GM19395 (cell line): ENCODE measurements around the gene GCH1.

Source experiments
- ATAC-seq: cut with Tn5 transposase; IDR thresholded peaks from one replicate; pipeline ENCODE4 v1.9.1; 2021; ENCODE audit warnings: mild to moderate bottlenecking, moderate library complexity; ENCODE audit not compliant: unreplicated experiment

Gene GCH1

DNA sequence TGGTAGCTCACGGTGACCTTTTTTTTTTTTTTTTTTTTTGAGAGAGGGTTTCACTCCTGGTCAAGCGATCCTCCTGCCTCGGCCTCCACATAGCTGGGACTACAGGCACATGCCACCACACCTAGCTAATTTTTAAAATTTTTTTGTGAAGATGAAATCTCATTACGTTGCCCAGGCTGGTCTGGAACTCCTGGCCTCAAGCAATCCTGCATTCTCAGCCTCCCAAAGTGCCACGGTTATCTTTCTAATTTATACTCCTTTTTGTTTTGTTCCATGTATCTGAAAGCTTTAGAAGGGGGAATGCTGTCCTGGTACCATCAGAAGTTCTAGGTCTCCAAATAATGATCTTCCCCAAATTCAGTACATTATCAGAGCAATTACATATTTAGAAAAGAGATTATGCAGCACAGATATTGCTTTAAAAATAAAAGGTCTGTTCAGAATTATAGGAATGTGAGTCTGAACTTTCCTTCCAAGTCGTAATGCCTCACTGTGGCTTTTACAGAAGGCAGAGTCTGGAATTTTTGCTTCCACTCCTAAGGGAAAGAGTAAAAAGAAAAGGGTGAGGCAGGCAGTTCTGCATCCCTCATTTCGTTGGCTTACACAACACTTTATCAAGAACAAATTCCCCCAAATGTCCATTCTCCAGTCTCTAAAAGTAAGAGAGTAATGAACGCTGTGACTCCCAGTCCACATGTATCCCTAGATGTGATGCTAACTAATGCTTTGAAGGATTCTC is 73.0 kb downstream of the GCH1 start:
- no peak for ATAC-seq

DNA sequence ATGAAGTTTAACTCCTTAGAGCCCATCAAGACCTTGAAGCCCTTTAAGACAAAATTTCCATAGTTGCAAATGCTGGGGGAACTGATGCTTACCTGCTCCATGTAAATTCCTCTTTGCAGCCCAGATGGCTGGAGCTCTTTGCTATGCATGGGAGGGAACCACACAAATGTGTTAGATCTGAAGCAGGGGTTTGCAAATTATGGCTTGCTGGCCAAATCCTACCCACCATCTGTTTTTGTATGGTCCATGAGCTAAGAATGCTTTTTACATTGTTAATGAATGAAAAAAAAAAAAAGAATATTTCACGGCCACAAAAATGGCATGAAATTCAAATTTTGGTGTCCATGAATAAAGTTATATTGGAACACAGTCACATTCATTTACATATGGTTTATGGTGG is 74.6 kb downstream of the GCH1 start:
- ATAC-seq = no peak

DNA sequence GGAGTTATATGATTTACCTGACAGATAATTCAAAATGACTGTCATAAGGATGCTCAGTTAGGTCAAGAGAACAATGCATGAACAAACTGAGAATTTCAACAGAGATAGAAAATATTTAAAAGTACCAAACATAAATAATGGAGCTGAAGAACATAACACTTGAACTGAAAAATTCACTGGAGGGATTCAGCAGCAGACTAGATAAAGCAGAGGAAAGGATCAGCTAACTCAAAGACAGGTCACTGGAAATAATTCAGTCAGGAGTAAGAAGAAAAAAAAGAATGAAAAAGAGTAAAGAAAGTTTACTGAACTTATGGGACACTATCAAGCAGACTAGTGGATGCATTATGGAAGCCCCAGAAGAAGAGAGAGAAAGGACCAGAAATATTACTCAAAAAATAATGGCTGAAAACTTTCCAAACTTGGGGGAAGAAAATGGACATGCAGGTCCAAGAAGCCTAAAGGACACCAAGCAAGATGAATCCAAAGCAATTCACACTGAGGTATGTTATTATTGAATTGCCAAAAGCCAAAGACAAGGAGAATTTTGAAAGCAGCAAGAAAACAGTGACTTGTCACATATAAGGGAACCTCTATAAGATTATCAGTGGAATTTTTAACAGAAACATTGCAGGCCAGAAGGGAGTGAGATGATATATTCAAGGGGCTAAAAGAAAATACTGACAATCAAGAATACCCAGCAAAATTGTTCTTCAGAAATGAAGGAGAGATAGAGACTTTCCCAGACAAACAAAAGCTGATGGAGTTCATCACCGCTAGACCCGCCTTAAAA is 78.7 kb downstream of the GCH1 start:
- ATAC-seq = no peak

DNA sequence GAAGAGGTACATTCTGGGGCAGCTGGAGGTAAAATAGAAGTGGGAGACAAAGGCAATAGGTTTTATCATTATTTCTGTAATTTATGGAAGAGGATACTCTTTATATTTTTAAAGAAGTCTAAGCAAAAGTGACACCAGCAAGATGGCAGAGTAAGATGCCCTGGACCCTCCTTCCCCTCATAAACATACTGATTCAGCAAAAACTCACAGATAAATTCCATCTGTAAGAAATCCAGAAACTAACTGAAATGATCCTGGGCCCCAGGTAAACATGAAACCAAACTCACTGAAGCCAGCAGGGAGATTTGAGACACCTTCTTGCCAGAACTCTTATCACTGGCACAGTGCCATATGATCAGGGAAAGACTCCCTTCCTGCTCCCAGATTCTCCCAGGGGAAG is 79.9 kb downstream of the GCH1 start:
- ATAC-seq = no peak

DNA sequence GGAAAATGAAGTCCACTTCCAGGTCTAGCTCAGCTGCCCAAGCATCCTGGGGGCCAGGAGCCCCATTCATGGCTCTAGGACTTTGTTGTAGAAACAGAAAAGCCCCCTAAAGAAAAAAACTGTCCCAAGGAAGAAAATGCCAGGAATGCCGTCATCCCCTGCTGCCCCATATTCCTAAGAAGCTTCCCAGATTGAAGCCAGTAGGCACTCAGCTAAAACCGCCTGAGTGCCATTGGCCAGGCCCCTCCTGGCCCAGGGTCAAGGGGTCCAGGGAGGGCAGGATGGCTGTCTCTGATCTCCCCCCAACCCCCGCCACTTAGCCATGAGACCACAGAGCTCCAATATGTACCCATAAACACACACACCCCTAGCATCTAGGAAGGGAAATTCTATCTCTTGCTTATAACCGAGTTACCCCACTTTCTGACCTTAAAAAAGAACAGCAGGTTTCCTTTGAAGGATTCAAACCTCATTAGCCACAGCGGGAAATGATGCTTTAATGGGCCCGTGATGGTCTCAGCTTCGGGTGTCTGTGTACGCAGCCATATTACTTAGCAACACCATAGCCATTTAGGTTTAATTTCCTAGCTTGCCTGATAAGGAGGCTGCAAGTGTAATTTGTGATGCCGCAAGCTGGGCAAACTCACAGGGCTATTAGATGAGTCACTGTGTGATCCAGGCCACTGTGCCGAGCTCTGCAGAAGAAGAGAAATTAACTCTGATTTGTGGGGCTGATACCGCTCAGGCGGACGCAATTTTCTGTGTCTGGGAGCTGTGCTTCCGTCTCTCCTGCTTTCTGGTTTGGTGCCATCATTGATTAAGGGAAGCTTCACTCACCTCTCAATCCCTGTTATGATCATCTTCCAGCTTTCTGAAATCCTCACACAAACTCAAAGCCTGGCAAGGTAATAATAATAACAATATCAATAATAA is 84.2 kb downstream of the GCH1 start:
- ATAC-seq = no peak

DNA sequence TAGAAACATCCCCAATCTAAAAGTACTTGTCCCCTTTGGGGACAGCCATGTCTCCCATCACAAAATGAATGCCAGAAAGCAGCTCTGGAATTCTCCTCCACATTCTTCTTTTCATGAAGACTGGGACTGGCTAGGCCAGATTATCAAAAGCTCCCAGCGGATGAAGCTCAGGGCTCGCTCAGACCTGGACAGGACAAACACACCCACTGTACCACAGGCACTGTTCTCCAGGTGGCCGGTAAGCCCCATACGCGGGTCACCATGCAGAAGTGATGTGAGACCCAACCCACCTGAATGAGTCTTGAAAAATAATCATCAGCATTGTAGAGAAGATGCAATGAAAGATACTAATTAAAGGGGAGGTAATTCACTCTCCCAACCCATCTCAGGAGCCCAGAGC is 85.1 kb downstream of the GCH1 start:
- no peak for ATAC-seq

DNA sequence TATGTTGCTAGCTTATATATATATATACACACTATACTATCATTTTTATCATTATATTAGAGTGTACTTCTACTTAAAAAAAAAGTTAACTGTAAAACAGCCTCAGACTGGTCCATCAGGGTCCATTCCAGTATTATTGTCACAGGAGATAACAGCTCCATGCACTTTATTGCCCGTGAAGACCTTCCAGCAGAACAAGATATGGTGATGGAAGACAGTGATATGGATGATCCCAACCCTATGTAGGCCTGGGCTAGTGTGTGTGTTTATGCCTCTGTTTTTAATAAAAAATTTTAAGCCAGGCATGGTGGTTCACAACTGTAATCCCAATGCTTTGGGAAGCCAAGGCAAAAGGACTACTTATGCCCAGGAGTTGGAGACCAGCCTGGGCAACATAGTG is 86.2 kb downstream of the GCH1 start:
- no peak for ATAC-seq

DNA sequence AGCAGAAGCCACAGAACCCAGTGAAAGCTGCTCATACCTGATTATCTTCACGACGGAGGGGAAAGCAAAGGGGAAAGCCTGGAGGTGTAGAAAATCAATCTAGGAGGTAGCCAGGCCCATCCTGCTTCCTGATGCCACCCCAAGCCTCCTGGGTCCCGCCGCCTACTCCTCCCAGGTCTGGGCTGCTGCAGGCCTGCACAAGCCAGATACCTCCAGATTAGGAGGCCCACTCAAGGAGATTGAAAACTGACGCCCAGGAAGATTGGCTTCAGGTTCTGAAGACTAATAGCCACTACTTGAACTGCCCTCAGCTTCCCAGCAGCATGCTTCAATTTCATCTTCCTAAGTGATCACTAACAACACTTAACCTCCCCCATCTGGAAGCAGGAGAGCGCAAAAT is 87.1 kb downstream of the GCH1 start:
- no peak for ATAC-seq

DNA sequence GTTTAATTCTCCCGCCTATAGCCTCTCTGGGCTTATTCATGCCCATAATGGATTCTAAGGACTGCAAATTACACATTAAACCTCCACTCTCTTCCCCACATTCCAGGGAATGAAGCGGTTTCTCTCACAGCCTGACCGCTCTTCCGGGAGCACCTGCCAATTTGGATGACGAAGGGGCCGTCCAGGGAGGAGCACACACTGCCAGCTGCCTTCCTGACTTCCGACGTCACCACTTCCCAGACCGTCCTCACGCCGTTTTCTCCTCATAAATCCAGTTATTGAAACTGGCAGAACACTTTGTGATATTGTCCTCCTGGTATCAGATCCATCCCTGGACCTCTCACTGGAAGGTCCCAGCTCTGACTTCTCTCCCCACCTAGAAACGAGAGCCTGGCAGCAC is 87.6 kb downstream of the GCH1 start:
- ATAC-seq = no peak

DNA sequence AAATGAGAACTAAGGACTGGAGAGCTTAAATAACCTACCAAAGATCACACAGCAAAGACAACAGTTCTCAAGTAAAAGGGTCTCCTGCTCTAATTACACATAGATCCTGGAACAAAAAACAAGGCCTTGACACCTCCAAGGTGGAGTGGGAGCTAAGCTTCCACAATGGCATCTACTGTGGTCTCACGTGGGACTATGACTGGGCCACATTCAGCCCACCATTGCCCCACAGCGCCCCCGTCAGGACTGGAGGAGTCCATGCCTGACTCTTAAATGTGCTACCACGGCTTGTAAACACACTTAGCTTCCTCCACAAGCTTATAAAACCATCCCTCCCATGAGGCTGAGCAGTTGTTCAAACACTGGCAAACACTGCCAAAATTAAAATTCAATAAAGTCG is 88.5 kb downstream of the GCH1 start:
- ATAC-seq = no peak

DNA sequence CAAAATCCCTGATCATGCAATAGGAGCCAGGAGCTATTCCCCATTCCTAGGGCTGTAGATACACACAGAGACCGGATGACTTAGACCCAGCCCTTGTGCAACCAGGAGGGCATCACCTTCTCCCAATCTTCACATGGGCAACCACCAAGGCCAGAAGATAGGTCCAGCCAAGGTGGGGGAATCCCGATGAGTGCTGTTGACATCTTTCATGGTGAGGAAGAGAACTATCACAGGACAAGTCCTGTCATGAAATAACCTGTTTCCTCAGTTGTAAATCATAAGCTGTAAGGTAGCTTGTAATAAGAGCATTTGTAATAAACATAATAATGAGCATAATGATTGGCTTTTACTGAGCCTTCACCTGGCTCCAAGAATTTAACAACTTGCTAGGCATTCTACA is 89.5 kb downstream of the GCH1 start:
- no peak for ATAC-seq

DNA sequence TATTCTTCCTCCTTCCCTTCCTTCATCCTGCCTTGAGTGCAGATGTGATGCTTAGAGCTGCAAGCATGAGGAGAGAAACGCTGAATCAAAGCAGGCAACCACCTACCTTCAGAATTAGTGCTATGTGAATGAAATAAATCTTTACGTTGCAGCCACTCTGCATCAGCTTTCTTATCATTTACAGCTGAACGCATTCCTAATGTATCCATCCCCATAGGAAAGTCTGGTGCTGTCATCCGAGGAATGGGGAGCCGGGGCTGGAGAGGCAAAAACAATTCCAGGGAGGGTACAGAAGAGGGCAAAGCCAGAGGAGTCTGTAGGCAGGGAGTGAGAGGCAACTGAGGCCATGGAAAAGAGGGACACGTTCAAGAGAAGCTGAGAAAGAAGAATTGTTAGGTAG is 90.0 kb downstream of the GCH1 start:
- no peak for ATAC-seq

DNA sequence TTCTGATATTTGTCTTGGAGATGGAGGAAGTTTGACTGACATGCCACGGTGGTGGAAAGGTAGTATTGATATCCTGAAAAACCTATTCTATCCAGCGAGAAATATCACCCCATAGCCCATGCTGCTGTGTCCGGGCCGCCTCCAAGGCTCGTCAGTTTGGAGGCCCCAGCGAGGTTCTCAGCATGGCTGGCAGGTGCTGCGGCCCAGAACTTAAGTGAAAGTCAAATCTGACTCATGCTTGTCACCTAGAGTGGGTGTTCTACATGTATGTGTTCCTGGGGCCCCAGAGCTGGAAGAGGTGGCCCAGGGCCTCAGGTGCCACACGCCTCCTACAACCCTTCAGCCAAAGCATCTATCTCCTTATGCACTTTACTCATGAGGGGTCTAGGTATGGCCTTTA is 92.9 kb downstream of the GCH1 start:
- no peak for ATAC-seq

DNA sequence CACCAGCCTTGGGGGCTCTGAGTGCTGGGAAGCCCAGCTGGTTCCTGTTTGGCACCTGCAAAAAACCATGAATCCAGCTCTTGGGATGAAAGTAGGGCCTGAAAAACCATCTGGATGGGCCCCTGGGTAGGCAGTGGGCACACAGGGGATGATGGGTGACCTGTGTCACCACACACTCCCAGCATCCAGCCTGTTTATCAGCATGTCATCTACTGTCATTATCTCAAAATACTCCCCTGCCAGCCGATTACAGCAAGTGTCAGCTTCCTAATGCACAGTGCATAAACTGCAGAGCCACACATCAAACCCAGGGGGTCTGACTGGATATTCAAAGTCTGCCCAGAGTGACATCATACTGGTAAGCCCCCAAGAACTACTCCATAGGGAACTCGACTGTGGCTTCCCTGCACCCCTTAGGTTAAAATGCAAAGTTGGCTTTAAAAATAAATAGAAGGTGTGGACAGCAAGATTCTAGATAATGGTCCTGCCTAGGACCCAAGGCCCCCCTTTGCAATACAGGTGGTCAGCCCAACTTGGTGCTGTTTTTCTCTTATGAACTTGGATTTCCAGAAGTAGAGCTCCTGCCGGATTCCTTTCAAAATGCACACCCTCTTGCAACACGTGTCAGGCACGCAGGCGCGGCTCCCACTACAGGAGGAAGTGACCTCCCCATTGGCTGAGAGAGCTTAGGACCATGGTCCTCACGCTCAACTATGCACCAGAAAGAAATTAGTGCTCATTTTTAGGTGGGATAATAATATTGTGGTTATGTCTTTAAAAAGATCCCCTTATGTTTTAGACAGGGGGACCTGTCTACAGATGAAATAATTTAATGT is 94.1 kb downstream of the GCH1 start:
- ATAC-seq = no peak

DNA sequence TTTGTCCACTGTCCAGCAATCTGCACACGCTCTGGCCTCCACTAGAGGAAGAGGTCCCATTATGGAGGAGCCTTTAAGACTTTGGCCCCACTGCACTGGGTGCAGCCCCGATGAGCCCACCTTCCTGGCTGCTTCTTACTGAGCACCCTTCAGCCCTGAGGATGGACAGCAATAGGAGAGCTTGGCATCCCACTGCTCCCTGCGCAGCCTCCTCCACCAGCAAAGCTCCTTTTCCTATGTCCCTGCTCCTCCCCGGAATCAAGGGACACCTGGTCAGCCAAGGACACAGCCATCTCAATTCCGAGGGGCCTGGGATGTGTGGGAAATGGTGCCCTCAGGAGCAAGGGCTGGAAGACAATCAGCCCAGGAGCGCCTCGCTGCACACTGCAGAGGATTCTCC is 94.7 kb downstream of the GCH1 start:
- ATAC-seq = no peak

DNA sequence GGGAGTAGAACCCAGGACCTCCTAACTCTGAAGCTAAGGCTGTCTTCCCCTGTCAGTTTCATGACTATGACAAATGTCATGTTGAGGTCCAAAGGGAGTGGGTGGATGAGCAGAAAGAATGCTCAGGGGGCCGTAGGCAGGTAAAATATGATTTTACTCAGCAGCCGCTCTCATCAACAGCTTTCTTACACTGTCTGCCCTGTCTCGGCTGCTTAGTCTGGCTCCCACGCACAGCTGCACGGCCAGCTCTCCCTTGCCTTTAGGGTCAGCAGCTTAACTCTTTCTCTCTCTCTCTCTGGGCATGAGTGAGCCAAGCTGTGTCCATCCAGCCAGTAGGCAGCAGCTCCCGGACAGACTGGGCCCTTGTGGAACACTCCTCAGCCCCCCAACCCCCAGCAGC is 95.2 kb downstream of the GCH1 start:
- no peak for ATAC-seq

DNA sequence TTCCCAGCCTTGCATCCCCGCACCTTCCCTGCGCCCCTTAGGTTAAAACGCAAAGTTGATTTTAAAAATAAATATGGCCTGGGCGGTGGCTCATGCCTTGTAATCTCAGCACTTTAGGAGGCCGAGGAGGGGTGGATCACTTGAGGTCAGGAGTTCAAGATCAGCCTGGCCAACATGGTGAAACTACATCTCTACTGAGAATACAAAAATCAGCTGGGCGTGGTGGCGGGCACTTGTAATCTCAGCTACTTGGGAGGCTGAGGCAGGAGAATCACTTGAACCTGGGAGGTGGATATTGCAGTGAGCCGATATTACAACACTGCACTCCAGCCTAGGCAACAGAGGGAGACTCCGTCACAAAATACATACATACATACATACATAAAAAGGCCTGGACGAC is 96.0 kb downstream of the GCH1 start:
- ATAC-seq = no peak

DNA sequence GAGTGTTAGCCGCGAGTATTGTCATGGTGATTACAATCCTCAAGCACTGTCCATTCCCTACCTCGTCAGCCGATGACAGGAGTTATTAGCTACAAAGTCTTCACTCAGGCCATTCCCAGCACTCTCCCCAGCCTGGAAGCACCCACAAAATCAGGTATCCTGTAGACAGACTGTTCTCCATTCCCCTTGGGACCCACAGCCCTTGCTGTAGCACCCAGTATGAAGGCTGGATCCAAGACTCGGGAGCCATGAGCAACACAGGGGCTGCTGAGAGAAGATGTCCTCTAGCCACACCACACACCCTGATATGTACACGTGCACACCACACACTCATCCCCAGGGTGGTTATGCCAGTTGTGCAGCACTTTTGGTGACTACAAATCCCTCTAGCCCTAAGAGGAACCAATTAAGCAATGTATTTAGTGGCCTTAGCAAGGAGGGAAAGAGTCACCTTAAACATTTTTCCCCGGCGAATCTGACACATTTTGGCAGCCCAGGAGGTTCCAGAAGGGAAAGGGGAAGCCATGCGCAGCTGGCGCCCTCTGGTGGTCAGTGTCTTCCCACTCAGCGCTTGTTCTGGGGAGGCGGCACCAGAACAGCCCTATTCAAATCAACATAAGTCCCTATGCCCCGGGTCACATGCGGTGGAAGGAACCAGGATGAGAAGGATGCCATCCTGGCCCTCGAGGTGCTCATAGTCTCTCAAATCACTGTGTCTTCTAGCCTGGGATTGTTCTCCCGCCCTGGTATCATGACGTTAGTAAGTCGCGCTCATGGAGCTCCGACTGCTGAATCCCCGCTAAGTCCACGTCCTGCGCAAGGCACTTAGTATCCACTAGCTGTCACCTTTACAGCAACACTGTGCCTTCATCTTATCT is 96.9 kb downstream of the GCH1 start:
- peak; percentile 88 for ATAC-seq

DNA sequence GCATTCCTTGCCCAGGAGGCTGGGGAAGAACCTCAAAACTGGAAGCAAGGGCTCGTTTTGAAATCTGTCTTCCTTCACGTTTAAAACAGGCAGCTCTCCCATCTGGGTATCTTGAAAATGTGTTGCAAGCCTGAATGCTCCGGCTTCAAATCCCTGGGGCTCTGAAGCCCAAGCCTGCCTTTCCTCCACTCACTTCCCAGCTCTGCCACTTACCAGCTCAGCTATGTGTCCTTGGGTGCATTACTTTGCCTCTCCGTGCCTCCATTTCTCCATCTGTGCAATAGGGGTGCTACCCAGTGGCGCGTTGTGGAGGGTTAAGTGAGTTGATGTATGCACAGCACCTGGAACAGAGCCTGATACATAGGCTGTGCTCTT is 97.6 kb downstream of the GCH1 start:
- ATAC-seq = no peak

DNA sequence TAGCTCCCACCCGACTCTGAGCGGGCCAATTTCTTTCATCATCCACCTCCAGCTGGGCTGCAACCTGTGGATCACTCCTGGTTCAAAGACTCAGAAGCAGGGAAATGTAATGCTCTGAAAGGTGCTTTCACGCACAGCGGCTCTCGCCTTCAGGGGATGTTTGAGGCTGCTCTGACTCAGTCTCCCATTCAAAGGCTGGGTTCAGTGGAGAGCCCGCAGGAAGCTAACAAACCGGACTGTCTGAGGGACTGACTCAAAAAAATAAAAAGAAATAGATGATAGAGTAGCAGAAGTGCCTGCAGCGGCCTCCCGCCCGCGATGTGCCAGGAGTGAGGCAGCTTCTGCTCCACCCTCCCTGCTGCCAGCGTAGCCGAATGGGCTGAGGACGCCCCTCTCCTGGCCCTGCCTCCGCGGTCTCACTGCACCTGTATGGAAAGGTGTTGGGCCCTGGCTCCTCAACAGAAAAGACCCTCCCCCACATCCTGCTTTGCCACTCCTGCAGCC is 98.0 kb downstream of the GCH1 start:
- no peak for ATAC-seq
